Gastrocnemius medialis (tissue), 4 donors: Measurements from ENCODE around the gene NTNG1.

Experiments
- CTCF ChIP-seq, 5 experiments: fragments of 450-650 bp in 3 of 5; fragments of 200-600 bp in 2 of 5; sonication (generic) in 2 of 5; IDR thresholded peaks in 4 of 5; conservative IDR thresholded peaks in 1 of 5; 1 replicate in 4 of 5; 2 replicates in 1 of 5; pipeline ENCODE4 v1.5.1; 2016 to 2019; ENCODE audit warnings: antibody characterized with exemption in 5 of 5, mild to moderate bottlenecking in 3 of 5, moderate library complexity in 3 of 5
- POLR2A ChIP-seq, 2 donors: fragments of 450-650 bp; IDR thresholded peaks; one replicate each; pipeline ENCODE4 v1.6.1; 2017; ENCODE audit warnings: antibody characterized with exemption in 2 of 2, mild to moderate bottlenecking in 2 of 2, moderate library complexity in 2 of 2

GRCh38 chr1:107523061-107523460 is 382.2 kb downstream of the NTNG1 start:
- TF ChIP-seq POLR2A (IDR thresholded peaks at IDR 0.05): no peak
- TF ChIP-seq CTCF (IDR thresholded peaks at IDR 0.05 in 4 of 5, conservative IDR thresholded peaks at IDR 0.05 in 1 of 5): no peak
